ENCODE data around the gene ANKS1B. TPM values are rescaled to one million over a fixed set of nuclear protein-coding genes. Genes with fewer than 3 reads are reported as not detected.

Gene ANKS1B
- total RNA-seq, 1 experiment from 2014 or later: 0.54 TPM

- Histone ChIP-seq H3K9me2 (ENCODE audit: insufficient read depth) (no peaks in the 10 kb centered on the region), H3K79me2 (ENCODE audit: insufficient read depth, low read length) (no peaks in the 10 kb centered on the region), H3K36me3 (ENCODE audit: control insufficient read depth in 1 of 2, insufficient read depth in 2 of 2, low read length in 2 of 2) (no peaks in the 10 kb centered on the region), H2AFZ (ENCODE audit: low read depth, low read length, poor library complexity, severe bottlenecking) (no peak overlapping the region), H3K27me3 (ENCODE audit: insufficient read depth, low read length) (peaks cover 9% of the 10 kb centered on the region; the same call in 1 of the 2 replicates), H3K4me1 (ENCODE audit: control insufficient read depth in 1 of 2, insufficient read depth in 2 of 2, low read length in 2 of 2) (no peaks in the 10 kb centered on the region), H4K20me1 (ENCODE audit: insufficient read depth) (no peaks in the 10 kb centered on the region), H3K9me3 (ENCODE audit: control insufficient read depth in 1 of 2, insufficient read depth in 1 of 2, low read depth in 1 of 2, low read length in 2 of 2) (no peaks in the 10 kb centered on the region), H3K4me3 (replicated peaks in 1 of 2; ENCODE audit: low read depth in 1 of 2, low read length in 2 of 2) (no peak overlapping the region), H3K4me2 (ENCODE audit: low read length) (no peak overlapping the region), H3K9ac (ENCODE audit: low read length) (no peak overlapping the region), H3K27ac (ENCODE audit: low read depth, low read length) (no peak overlapping the region)
- intact Hi-C loops (cut with micrococcal nuclease): no loop called here
- ATAC-seq: no peak
- BruUV-seq (replicated peaks): no TSS peak
- RAD21 ChIA-PET (ENCODE audit: low non-redundant PET in 1 of 2, low total read pairs in 2 of 2, uncharacterized antibody in 2 of 2, unreplicated experiment in 2 of 2): no interaction called here
- no peak for DNase-seq (ENCODE audit: low read depth, low spot score)
- no peak for TF ChIP-seq CTCF (IDR thresholded peaks at IDR 0.05 in 2 of 3, conservative IDR thresholded peaks at IDR 0.05 in 1 of 3; ENCODE audit: borderline replicate concordance in 1 of 3, insufficient read depth in 1 of 3, low read depth in 2 of 3, low read length in 2 of 3)
- no peak for TF ChIP-seq EZH2 (IDR thresholded peaks at IDR 0.05)
- no peak for TF ChIP-seq REST (IDR thresholded peaks at IDR 0.05; ENCODE audit: low read depth)
- TF ChIP-seq ZBTB33 (IDR thresholded peaks at IDR 0.05; ENCODE audit: extremely low read depth, insufficient replicate concordance, low read length): no peak
- TF ChIP-seq MAX (IDR thresholded peaks at IDR 0.05): no peak
- no peak for TF ChIP-seq CEBPB (IDR thresholded peaks at IDR 0.05; ENCODE audit: low read depth)
- TF ChIP-seq ZNF274 (IDR thresholded peaks at IDR 0.05; ENCODE audit: low read depth, low read length): no peak
- no peak for TF ChIP-seq SRF (IDR thresholded peaks at IDR 0.05; ENCODE audit: low read depth)
- no peak for TF ChIP-seq JUND (IDR thresholded peaks at IDR 0.05)
- TF ChIP-seq SP1 (IDR thresholded peaks at IDR 0.05; ENCODE audit: low read depth): no peak
- no peak for TF ChIP-seq EZH2phosphoT487 (IDR thresholded peaks at IDR 0.05; ENCODE audit: borderline replicate concordance)
- no peak for TF ChIP-seq ZFX (IDR thresholded peaks at IDR 0.05)
- no peak for TF ChIP-seq EGR1 (IDR thresholded peaks at IDR 0.05; ENCODE audit: low read depth)
- no peak for TF ChIP-seq TCF7L2 (IDR thresholded peaks at IDR 0.05; ENCODE audit: borderline replicate concordance, extremely low read depth, insufficient read depth, insufficient read length)
- no peak for TF ChIP-seq ELF1 (IDR thresholded peaks at IDR 0.05; ENCODE audit: borderline replicate concordance, low read depth)
- no peak for TF ChIP-seq RAD21 (IDR thresholded peaks at IDR 0.05; ENCODE audit: low read depth)
- no peak for TF ChIP-seq POLR2A (IDR thresholded peaks at IDR 0.05; ENCODE audit: borderline replicate concordance, extremely low read depth, insufficient read depth, insufficient read length)
- POLR2A ChIA-PET: no interaction called here
- CTCF ChIA-PET: no interaction called here
Observed at GRCh38 chr12:99549651-99550050, 435.1 kb downstream of the ANKS1B start.

Measured in HCT116 (cell line).